COLO668 (cell line): ENCODE data around the gene AKAP1.

Source experiments
- DNase-seq: peaks from one replicate; lab custom pipeline; 2025; ENCODE audit not compliant: unreplicated experiment; lab: John Stamatoyannopoulos, UW

Gene AKAP1

DNA sequence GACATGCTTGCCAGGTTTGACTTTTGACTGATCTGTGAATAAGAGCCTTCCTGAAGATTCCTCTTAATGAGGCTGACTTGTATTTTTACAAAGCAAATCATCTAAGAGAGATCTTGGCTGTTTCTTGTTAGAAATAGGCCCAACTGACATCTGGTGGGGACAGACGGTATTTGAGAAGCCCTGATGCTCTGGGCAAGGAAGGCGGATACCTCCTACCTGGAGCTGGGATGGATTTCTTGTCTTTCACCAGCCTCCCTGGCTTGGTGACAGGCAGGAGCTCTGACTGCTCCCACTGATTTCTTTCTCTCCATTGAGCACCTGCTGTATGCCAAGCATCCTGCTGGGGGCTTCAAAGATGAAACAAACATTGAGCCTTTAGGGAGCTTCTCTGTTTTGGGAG, 40.4 kb downstream of the AKAP1 start:
- no peak for DNase-seq

DNA sequence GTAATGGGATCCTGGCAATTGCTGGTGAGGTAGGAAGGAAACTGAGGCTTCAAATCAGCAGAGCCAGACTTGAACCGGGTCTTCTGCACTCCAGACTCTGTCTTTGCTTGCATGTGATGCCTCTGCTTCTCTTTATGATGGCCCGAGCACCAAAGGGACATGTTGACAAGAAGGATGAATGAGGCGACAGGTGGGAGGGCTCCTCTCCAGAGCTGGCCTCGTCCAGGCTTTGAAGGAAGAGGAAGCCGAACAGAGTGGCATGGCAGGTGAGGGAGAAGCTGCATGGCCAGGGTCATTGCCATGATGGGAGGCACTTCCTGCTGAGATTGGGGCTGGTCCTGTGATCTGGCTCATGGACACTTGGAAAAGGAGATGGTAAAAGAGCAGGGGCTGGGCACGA, 40.8 kb downstream of the AKAP1 start:
- DNase-seq = no peak

DNA sequence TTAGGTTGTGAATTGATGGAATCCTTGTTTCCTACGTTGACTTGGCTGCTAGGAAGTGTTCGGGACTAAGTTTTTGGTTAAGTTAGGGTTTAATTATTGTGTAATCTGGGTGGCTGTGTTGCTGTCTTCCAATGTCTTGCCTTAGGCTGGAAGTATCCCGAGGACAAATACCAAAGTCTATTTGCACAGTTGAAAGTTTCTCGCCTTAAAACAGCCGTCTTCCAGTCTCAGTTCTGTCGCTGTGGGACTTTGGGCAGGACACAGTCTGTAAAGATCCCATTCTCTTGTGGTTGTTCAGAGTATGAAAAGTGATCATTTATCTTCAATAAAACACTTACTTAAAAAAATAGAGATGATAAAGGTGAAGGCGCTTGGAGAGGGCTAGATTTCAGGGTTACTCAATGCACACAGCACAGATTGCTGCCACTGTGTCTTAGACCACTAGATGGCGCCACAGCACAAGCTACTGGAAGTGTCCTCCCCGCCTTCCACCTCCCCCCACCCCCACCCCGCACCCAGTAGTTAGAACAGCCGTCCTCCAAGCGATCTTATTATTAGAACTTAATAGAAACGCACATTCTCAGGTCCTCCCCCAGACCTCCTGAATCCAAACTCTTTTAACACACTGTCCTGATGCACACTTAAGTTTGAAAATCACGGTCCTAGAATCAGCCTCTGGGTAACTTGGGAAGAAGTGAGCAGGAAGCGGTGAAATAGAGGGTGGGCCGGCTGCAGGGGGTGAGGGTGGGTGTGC, 45.8 kb downstream of the AKAP1 start:
- DNase-seq = peak; percentile 63

DNA sequence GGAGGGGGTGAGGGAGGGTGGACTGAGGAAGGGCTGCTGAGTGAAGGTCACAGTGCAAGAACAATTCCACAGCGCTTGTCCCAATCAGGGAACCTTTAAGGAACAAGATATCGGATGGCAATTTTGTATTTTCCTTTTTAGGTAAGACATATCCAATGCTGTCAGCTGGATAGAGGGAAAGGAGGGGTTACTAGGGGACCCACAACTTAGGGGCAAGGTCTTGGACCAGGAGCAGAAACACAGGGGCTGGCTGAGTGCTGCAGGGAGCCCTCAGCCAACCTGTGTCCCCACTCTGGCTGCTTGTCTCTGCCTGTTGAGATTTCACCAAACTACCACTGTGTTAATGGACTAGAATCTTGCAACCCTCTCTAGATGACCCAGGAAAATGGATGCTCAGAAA, 47.6 kb downstream of the AKAP1 start:
- DNase-seq = no peak

DNA sequence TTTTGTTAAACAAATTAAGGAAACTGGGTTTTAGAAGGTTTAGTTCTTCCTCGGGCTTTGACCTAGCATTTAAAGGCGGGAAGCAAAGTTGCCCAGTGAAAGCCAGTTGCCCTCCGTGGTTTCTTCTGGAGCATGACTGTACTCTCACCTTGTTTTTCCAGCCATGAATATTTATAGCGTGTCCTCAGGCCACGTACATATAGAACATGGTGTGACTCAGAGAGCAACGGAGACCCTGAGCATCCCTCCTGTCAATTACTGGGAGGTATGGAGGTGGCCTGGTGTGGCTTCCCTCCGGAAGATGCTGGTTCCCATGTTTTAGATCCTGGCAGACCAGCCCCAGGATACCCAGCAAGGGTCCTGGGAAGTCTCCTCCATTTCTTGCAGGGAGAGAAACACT, 48.4 kb downstream of the AKAP1 start:
- DNase-seq = no peak

DNA sequence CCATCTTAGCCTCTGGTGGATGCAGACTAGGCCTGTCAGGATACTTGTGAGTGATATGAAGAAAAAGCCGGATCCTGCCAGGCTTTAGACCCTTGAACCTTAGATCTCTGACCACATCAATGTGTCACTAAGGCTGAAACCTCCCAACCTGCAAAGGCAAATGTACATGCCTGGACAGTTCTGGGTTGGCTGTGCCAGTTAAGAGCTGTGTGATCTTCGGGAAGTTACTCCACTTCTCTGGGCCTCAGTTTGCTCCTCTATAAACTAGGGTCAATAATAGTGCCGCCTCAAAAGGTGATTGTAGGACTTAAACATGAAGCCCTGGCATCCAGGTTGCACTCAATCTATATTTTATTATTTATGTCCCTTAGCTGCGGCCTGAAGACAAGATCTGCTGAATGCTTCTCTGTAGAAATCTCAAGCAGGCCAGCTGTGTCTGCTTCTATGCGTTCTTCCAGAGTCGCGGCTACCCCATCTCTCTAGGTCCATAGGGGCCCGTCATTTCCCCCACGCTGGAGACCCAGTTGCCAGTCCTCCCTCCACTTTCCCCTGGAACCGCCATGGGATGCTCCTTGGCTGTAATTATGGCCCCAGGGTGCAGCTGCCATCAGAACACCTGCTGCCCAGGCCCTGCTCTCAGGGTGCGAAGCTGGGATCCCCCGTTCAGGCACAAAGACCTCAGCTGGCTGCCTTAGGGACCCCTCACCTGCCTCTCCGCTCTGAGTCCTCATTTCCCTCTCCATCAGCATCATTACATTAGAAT, 50.2 kb downstream of the AKAP1 start:
- DNase-seq = no peak

DNA sequence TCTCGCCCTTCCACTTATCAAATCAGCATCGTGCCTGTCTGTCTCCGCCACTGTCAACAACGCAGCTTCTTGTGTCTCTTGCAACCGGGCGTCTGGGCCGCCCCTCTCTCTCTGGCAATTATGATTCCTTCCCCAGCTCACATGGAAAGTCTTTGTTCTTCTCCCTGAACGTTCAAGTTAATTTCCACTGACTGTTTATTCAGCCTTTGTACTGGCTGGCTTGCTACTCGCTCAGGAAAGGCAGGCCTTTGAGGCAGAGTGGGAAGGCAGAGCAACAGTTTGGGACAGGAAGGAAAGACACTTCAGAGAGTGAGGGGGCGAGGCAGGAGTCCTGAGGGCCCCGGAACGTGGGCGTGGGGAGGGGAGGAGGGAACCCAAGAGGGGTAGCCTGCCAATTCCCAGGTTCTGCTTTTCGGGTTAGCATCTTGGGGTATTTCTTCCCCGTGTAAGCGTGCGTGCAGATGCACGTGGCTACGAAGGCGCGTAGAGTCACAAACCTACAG, 50.8 kb downstream of the AKAP1 start:
- DNase-seq = no peak

DNA sequence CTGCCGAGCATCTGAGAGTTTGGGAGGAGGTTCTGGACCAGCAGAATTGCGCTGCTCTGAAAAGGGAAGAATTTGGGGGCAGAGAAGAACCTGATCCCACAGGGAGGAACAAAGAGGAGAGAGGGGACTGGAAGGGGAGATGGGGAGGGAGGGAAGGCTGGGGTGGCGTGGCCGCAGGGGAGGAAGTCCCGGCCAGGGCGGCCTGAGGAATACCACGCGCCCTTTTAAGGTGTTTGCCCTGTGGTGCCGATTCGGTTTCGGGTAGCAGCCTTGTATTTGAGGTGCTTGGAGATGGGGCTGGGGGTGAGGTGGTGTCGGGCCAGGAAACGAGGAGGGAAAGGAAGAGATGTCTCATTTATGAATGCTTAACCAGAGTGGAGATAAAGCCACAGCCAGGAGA, 51.3 kb downstream of the AKAP1 start:
- DNase-seq = no peak

DNA sequence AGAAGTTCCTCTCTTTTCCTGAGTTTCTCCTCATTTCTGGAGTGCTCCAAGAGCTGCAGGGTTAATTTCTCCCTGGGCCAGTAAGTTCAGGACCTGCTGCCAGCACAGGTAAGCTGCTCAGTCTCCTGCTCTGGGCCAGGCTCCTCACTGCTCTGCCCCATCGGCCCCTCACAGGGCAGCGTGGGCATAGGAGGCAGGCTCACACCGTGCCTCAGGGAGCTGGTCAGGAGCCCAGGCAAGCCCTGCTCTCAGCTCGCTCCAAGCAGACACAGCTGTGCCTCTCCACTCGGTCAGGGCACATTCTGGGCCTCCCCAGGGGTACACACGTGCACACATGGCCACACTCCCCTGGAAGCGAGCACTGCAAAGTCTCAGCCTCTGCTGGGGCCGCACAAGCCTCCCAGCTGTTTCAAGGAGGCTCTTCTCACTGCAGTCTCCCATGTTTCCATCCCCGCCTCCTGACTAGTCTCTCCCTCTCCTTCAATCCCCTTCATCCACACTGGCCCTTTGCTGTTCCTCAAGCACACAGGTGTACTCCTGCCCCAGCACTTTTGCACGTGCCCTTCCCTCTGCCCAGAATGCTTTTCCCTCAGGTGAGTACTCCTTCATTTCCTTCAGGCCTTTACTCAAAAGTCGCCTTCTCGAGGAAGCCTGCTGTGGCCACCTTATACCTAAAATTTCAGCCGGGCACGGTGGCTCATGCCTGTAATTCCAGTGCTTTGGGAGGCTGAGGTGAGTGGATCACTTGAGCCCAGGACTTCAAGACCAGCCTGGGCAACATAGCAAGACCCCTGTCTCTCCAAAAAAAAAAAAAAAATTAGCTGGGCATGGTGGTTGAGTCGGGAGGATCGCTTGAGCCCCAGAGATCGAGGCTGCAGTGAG, 53.2 kb downstream of the AKAP1 start:
- no peak for DNase-seq

DNA sequence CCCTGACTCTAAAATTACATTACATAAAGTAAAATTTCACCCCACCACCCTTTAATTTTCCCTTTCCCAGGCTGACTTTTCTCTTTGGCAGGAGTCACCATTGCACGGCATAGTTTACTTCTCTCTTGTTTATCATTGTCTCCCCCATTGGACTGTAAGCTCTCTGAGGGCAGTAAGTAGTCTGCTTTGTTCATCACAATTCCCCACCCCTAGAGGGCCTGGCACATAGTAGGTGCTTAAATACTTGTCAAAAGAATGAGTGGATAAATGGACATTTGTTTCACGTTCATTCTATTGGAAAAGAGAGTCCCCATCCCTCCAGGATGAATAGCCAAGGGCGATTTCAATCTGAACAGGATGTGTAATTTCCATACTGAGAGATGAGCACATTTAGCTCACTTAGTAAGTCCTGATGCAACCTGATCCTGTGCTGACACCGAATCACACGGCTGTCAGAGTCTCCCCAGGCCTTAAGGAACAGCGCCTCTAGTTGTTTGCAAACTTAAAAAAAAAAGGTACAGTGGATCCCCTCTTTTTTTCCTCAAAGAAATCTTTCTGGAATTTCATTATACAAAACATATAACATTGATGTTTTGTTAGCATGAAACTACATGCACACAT, 54.0 kb downstream of the AKAP1 start:
- no peak for DNase-seq

DNA sequence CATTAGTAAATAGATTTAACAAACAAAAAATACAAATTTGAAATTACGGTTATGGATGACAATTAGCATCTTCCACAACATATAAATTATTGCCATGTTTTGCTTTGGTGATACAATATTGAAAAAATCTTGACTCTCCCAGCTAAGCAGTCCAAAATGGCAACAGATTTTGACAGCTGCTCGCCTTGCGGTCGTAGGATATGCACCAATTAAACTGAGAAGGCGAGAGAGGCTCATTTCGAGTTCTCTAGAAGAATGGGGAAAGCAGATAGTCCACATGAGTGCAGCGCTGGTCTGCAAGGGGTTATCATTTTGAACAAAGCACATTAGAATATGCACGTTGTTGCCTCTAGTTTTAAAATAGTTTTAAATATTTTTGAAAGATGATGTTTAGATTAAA, 55.3 kb downstream of the AKAP1 start:
- DNase-seq = no peak

DNA sequence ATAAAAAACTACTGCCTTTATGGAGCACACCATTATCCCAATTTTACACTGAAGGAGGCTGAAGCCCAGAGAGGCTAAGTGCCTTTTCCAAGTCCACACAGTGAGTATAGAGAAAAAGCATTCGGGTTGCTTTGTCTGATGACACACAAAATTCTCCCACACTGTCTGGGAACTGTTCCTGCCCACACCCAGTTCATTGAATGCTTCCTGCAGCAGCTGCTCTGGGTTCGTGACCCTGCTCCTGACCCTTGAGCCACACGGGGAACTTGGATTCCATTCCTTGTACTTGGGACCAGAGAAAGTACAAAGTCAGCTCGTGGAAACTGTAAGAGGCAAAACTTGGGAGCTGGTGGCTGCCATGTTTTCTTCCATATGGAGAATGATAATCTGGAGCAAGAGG, 57.9 kb downstream of the AKAP1 start:
- no peak for DNase-seq

DNA sequence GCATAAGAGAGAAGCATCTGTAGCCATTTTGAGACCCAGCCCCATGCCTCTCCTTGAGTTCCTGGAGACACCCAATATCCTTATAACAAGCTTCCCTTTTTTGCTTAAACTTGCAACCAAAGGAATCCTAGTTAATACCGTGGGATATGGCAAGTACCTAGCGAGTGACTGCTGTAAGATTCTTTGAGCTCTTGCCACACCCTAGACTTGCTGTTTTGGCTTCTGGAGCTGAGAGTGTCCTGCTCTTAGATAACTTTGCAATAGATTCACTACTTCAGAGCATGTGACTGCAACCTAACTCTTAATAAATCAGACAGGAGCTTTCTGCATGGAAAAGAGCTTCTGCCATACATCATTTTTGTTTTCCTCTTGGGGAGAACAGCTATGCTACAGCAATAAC, 58.3 kb downstream of the AKAP1 start:
- DNase-seq = no peak

DNA sequence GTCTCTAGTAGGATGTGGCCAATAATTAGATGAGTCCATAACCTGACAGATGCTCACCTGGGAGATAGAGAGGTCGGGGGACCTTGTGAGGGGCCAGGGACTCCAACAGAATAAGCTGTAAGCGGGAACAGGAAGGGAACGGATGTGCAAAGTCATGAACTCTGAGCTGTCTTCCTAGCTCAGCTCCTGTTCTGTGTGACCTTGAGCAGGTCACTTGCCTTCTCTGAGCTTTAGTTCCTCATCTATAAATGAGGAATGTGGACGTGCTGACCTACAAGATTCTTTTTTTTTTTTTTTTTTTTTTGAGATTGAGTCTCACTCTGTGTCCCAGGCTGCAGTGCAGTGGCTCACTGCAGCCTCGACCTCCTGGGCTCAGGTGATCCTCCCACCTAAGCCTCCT, 58.9 kb downstream of the AKAP1 start:
- no peak for DNase-seq

DNA sequence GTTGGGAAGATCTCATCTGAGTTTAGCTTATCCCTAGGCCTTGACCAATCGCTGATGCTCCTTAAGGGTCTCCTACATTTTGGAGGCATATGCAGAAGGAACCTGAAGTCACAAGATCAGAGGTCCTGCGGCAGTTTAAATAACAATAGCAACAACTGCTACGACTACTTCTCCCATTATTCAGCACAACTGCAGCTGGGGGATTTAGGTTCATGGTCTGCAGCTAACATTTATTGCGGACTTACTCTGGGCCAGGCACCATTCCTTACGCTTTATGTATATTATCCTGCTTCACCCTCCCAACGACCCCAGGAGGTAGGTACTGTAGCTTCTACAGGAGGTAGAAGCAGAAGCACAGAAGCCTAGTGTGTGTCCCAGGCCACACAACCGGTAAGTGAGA, 59.5 kb downstream of the AKAP1 start:
- DNase-seq = no peak

DNA sequence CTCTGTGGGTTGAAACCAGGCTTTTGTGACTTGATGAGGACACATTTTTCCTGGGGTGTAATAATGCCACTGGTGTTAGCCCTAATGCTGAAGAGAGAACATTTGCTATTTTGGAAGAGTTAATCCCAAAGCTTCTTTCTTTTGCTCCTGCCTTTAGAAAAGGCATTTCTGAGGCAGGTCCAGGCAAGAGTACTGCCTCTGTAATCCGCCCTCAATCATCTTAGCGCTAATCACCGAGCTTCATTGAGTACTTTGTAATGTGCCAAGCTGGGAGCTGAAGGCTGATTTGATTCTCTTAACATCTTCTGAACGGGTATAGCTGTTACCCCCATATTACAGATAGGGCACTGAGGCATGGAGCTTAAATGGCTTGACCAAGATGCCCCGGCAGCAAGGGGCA, 60.3 kb downstream of the AKAP1 start:
- DNase-seq = no peak

DNA sequence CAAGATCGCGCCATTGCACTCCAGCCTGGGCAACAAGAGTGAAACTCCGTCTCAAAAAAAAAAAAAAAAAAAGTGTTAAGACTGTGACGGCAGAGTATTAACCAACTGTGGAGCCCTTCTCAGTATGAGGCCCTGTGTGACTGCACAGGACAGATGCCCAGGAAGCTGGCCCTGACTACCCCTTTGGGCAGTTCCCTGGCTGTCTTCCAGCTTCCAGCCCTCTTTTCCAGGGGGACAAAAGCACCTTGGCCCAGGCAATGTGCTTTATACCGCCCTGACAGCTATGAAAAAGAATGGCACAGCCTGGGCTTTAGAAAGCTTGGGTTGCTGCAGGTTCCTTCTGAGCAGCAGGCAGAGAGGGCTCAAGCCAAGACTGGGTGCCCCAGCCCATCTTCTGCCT, 61.2 kb downstream of the AKAP1 start:
- no peak for DNase-seq

DNA sequence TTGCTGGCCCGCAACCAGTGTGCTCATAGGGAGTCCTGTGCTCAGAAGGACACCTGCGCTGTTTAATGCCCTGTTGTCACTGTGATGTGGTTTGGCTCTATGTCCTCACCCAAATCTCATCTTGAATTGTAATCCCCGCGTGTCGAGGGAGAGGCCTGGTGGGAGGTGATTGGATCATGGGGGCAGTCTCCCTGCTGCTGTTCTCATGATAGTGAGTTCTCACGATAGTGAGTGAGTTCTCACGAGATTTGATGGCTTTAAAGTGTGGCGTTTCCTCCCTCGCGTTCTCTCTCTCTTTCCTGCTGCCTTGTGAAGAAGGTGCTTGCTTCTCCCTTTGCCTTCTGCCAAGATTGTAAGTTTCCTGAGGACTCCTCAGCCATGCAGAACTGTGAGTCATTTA, 66.8 kb downstream of the AKAP1 start:
- no peak for DNase-seq

DNA sequence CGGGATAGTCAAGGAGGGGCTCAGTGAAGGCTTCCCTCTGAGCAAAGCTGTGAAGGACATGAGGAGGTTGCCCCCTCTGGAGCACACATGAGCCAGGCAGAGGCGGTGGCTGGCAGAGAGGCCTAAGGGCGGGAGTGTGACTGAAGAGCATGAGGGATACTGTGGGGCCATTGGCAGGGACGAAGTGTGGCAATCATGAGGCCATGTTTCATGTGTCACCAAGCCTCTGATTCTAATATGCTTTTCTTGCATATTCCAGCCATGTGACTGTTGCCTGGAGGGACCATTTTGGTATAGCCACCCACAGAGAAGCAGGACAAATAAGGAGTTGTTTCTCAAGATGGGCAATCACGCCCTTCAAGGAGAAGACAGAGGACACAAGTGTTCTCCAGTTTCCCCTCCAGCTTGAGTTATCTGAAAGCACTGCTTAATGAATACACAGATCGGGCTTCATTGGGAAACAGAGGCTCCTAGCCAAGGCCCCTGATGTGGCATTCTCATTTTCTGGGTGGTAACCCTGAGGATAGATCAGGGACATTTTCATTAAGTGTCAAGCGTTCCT, 68.0 kb downstream of the AKAP1 start:
- no peak for DNase-seq

DNA sequence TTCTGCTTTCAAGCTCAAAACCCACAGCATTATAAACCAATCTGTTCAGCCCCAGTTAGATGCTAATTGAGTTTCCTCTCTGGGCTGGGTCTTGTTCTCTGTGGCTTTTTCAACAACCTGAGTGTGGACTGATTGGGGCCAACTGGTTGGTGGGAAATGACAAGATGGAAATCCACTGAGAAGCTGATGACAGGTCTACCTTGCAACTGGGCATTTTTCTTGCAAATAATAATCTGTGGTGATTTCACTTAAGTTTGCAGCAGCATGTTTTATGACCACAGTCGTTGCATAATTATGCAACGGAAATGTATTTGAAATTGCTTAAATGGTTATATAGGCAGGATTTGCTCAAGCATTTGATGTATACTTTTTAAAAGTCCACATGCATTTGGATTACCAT, 69.9 kb downstream of the AKAP1 start:
- no peak for DNase-seq

DNA sequence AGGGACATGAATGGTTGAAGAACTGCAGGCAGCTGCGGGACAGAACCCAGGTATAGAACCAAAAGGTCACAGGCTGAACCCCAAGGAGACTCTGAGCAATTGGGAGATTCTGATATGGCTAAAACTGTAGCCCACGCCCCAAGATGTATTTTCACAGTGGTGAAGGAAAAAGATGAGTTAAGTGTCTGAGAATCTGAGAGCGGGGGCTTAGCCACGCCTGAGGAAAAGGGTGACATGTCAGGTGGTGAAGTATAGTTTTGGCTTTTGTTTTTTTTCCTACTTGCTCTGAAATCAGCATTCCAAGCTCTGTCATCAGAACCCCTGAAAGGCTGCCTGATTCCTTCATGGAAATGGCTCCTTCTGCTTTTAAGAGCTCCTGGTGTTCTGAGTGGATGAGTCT, 73.3 kb downstream of the AKAP1 start:
- DNase-seq = no peak
